Heart left ventricle (tissue), 16 donors: ENCODE measurements around the gene RUNX3. TPM values are rescaled to one million over a fixed set of nuclear protein-coding genes. Genes with fewer than 3 reads are reported as not detected.

Experiments
- ATAC-seq, 4 donors: fragments of 200-7000 bp; cut with Tn5 transposase; one replicate each; pipeline ENCODE4 v1.9.1; 2020 to 2022; ENCODE audit warnings: moderate library complexity in 4 of 4, mild to moderate bottlenecking in 3 of 4, moderate number of reproducible peaks in 1 of 4
- DNase-seq, 5 donors: peaks; one replicate each; pipeline ENCODE4 v3.0.0-alpha.2; 2020
- H3K27ac ChIP-seq, 12 donors: fragments of 200-600 bp; sonication (generic) in 4 of 12; one replicate each; pipeline versions ENCODE4 v1.5.0 to v1.8.0; 2016 to 2022; ENCODE audit warnings: mild to moderate bottlenecking in 2 of 12
- H3K27me3 ChIP-seq, 9 donors: fragments of 200-600 bp; sonication (generic) in 2 of 9; one replicate each; pipeline versions ENCODE4 v1.5.1 to v1.8.0; 2016 to 2022; ENCODE audit warnings: mild to moderate bottlenecking in 3 of 9
- H3K36me3 ChIP-seq, 9 donors: fragments of 200-600 bp; sonication (generic) in 2 of 9; one replicate each; pipeline versions ENCODE4 v1.5.0 to v1.8.0; 2018 to 2022; ENCODE audit warnings: mild to moderate bottlenecking in 2 of 9
- H3K4me1 ChIP-seq, 12 donors: fragments of 200-600 bp; sonication (generic) in 4 of 12; one replicate each; pipeline versions ENCODE4 v1.5.0 to v1.8.0; 2016 to 2022; ENCODE audit warnings: mild to moderate bottlenecking in 3 of 12
- H3K4me3 ChIP-seq, 12 donors: fragments of 200-600 bp; sonication (generic) in 4 of 12; one replicate each; pipeline versions ENCODE4 v1.5.0 to v1.8.0; 2017 to 2022; ENCODE audit warnings: mild to moderate bottlenecking in 9 of 12, moderate library complexity in 4 of 12
- H3K9me3 ChIP-seq, 12 donors: fragments of 200-600 bp; sonication (generic) in 4 of 12; one replicate each; pipeline versions ENCODE4 v1.5.0 to v1.8.0; 2016 to 2022; ENCODE audit warnings: mild to moderate bottlenecking in 1 of 12
- POLR2A ChIP-seq, 2 donors: fragments of 450-650 bp; IDR thresholded peaks; one replicate each; pipeline ENCODE4 v1.6.1; 2017; ENCODE audit warnings: antibody characterized with exemption in 2 of 2, mild to moderate bottlenecking in 2 of 2, moderate library complexity in 2 of 2
- WGBS, 4 donors: extraction: QIAGEN DNeasy Blood & Tissue Kit in 2 of 4; methylation state at CpG; one replicate each; pipeline versions ENCODE4 v1.1.5 to v1.1.7; 2013 to 2018; 5-methylcytosine and 5-hydroxymethylcytosine counted together
- intact Hi-C, 10 donors: fragments of 100-400 bp; cut with DNase I; formaldehyde crosslinking; loops; one replicate each; pipeline versions ENCODE4 v1.11.1 to v1.14.2; 2022
- polyA plus RNA-seq, 2 donors: library from polyadenylated mRNA; stranded (reverse); fragments of 200-250 nt; gene quantifications; one replicate each; pipeline ENCODE4 v1.2.3, GENCODE V29; 2013
- total RNA-seq, 9 donors: library from RNA; depleted of rRNA in 2 of 9; stranded (reverse); fragments of >200 nt in 2 of 9; fragmentation: NEBNext Ultra II Directional in 3 of 9; extraction: Animal tissue kit (Norgen Biotek cat#: 25700) in 3 of 9; gene quantifications; one replicate each; pipeline versions ENCODE4 v1.1.0 to v1.2.4, GENCODE V29; 2016 to 2023
- TF ChIP-seq, protein P1 (sequence below), 12 donors: fragments of 200-600 bp; sonication (generic) in 4 of 12; IDR thresholded peaks; one replicate each; pipeline versions ENCODE4 v1.5.0 to v1.8.0; 2018 to 2022; ENCODE audit warnings: antibody characterized with exemption in 12 of 12, mild to moderate bottlenecking in 5 of 12
- donor health status: ischemic (EF 13 %, LVEDD 7.1; RV severe dilation, severe dysfunction).
- donor health status: healthy with polysubstance abuse.
- donor health status: DM: no; HTN: yes; CAD: no.
- donor health status: DM: no; HTN: no; CAD: no.
- donor health status: ischemic (EF 25% LVEDD 6.9; RV normal size, moderate dysfunction).
- donor health status: ischemic (EF 25% LVEDD 5.7; RV mildly dilated, moderate dysfunction).
- donor health status: healthy.
- donor health status: DM: yes; HTN: yes; CAD: no.
- donor health status: ischemic (EF 35%, LVEDD 5.7; RV mildly dilated, moderate dysfunction).
- donor health status: nonischemic (EF 11% LVEDD 7.7; RV severe dilation, severe dysfunction).
- donor health status: DM: yes; HTN: yes; CAD: no.
- donor health status: PGD.
- donor health status: ischemic (EF 29% LVEDD 5.4; RV normal size, mild dysfunction).
- donor health status: nonischemic (EF 23%, LVEDD 6.1; RV moderate dilation, normal function).

The RUNX3 gene
- total and polyA plus RNA-seq, 11 donors = 0.21 to 8.7 (median 0.38) TPM

DNA sequence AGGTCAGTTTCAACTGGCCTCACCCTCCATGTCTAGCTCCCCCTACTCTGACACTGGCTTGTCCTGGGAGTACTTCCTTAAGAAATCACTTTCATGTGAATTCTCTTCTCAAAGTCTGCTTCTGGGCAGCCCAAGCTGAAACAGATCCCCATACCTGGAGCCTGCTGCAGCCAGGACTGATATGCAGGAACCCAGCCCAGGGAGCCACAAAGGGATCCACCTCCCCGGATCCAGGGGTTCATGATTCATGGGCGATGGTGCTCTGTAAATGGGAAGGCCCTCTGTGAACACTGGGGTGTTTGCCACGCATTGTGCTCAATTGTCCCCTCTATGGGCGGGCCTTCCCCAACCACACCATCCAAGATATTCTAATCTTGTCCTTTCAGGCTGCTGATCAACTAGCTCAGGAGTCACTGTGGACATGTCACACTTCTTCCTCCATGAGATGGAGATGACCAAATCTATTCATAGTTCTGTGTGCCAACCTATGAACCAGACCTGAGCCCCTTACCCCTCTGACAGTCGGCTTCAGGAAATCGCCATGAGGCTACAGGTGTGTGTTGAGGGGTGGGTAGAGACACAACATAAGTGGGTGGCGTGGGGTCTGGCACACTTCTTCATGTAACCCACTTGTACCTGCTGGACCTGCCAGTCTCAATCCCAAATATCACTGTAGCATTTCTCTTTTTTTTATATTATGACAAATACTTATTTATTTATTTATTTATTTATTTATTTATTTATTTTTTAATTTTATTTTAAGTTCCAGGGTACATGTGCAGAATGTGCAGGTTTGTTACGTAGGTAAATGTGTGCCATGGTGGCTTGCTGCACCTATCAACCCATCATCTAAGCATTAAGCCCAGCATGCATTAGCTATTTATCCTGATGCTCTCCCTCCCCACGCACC is 41.8 kb downstream of the RUNX3 start:
- H3K27me3 ChIP-seq = peaks cover 0 to 11% (median 0%) of the 10 kb centered on the region in 9 donors
- DNase-seq (peak in 1 of 5 donors; percentile 12), ATAC-seq (no peak)
- TF ChIP-seq, protein P1, sequence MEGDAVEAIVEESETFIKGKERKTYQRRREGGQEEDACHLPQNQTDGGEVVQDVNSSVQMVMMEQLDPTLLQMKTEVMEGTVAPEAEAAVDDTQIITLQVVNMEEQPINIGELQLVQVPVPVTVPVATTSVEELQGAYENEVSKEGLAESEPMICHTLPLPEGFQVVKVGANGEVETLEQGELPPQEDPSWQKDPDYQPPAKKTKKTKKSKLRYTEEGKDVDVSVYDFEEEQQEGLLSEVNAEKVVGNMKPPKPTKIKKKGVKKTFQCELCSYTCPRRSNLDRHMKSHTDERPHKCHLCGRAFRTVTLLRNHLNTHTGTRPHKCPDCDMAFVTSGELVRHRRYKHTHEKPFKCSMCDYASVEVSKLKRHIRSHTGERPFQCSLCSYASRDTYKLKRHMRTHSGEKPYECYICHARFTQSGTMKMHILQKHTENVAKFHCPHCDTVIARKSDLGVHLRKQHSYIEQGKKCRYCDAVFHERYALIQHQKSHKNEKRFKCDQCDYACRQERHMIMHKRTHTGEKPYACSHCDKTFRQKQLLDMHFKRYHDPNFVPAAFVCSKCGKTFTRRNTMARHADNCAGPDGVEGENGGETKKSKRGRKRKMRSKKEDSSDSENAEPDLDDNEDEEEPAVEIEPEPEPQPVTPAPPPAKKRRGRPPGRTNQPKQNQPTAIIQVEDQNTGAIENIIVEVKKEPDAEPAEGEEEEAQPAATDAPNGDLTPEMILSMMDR (IDR thresholded peaks at IDR 0.05) = no peak
- TF ChIP-seq POLR2A (IDR thresholded peaks at IDR 0.05) = no peak
- H3K27ac ChIP-seq = no peak overlapping the region
- H3K36me3 ChIP-seq = no peaks in the 10 kb centered on the region
- 84 to 92% (median 88%) methylated on average over 9 of the region's 9 CpGs for WGBS, 4 donors
- intact Hi-C loops = no loop called here
- H3K4me1 ChIP-seq = no peaks in the 10 kb centered on the region
- H3K9me3 ChIP-seq = peaks cover 0 to 21% (median 5%) of the 10 kb centered on the region in 12 donors
- no peak overlapping the region for H3K4me3 ChIP-seq

DNA sequence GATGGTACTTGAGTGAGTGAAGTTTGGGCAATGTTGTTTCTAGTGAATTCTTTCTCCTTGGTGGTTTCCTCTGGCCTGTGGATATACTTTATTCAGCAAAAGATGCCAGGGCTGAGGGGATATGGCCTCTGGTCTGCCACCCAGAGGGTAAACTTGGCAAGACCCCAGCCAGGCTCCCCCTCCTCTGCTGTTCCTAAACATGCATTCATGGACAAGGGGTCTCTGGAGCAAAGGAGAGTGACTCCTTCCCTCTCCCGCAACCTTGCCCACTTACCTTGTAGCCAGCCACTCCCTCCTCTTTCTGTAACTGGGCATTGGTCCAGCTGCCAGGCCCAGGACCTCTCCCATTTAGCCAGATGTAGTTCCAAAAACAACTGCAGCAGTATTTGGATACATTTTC is 43.8 kb downstream of the RUNX3 start:
- 71 to 100% (median 88%) methylated on average over 1 of the region's 1 CpG for WGBS, 4 donors
- Histone ChIP-seq H3K27me3 (peaks cover 0 to 11% (median 0%) of the 10 kb centered on the region in 9 donors), H3K4me1 (no peaks in the 10 kb centered on the region), H3K9me3 (peaks cover 0 to 24% (median 9%) of the 10 kb centered on the region in 12 donors), H3K4me3 (no peak overlapping the region), H3K27ac (no peak overlapping the region), H3K36me3 (no peaks in the 10 kb centered on the region)
- TF ChIP-seq POLR2A (IDR thresholded peaks at IDR 0.05) = no peak
- TF ChIP-seq, protein P1 (IDR thresholded peaks at IDR 0.05) = no peak
- DNase-seq (peak in 1 of 5 donors; percentile 7), ATAC-seq (no peak)
- intact Hi-C loops = no loop called here

DNA sequence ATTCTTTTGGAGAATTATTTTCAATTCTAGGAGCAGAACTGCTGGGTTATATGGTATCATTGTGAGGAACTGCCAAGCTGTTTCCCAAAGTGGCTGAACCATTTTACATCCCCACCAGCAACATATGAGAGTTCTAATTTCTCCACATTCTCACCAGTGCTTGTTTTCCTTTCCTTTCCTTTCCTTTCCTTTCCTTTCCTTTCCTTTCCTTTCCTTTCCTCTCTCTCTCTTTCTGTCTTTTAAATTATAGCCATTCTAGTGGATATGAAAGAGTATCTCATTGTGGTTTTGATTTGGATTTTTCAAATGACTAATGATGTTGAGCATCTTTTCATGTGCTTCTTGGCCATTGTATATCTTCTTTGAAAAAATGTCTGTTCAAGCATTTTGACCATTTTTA is 45.3 kb downstream of the RUNX3 start:
- no peak overlapping the region for H3K4me3 ChIP-seq
- H3K9me3 ChIP-seq = peaks cover 0 to 27% (median 9%) of the 10 kb centered on the region in 12 donors
- ATAC-seq (no peak), DNase-seq (no peak)
- H3K4me1 ChIP-seq = no peaks in the 10 kb centered on the region
- peaks cover 0 to 10% (median 0%) of the 10 kb centered on the region in 9 donors for H3K27me3 ChIP-seq
- TF ChIP-seq, protein P1 (IDR thresholded peaks at IDR 0.05) = no peak
- TF ChIP-seq POLR2A (IDR thresholded peaks at IDR 0.05) = no peak
- H3K27ac ChIP-seq = no peak overlapping the region
- intact Hi-C loops = no loop called here
- no peaks in the 10 kb centered on the region for H3K36me3 ChIP-seq

DNA sequence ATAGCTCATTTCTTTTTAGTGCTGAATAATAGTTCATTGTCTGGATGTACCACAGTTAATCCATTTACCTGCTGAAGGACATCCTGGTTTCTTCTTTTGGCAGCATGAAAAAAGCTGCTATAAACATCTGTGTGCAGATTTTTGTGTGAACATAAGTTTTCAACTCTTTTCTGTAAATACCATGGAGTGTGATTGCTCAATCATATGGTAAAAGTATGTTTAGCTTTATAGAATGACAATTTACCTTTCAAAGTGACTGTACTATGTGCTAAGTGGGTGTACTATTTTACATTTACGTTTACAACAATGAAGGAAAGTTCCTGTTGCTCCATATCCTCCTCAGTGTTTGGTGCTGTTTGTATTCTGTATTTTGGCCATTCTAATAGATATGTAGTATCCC is 49.0 kb downstream of the RUNX3 start:
- Histone ChIP-seq H3K36me3 (no peaks in the 10 kb centered on the region), H3K9me3 (peaks cover 0 to 27% (median 9%) of the 10 kb centered on the region in 12 donors), H3K4me3 (no peak overlapping the region), H3K27me3 (peaks cover 0 to 11% (median 0%) of the 10 kb centered on the region in 9 donors), H3K4me1 (no peaks in the 10 kb centered on the region), H3K27ac (no peak overlapping the region)
- intact Hi-C loops = no loop called here
- WGBS, 4 donors = 23 to 43% (median 35%) methylated on average over 1 of the region's 1 CpG
- no peak for ATAC-seq
- TF ChIP-seq, protein P1 (IDR thresholded peaks at IDR 0.05) = no peak
- TF ChIP-seq POLR2A (IDR thresholded peaks at IDR 0.05) = no peak
- DNase-seq = no peak
